Liver (tissue), 9 donors: Measurements from ENCODE around the gene CENPT. TPM values are rescaled to one million over a fixed set of nuclear protein-coding genes. Genes with fewer than 3 reads are reported as not detected.

Source experiments
- DNase-seq: peaks from one replicate; pipeline ENCODE4 v3.0.0-alpha.2; 2017; ENCODE audit warnings: low spot score
- H3K27ac ChIP-seq, 2 donors: one replicate each; pipeline ENCODE4 v1.7.0; 2013; ENCODE audit warnings: inconsistent platforms in 2 of 2, low read length in 2 of 2, control low read depth in 1 of 2, low read depth in 1 of 2, mild to moderate bottlenecking in 1 of 2
- H3K27me3 ChIP-seq, 4 donors: one replicate each; pipeline versions ENCODE4 v1.6.1 to v1.7.0; 2013; ENCODE audit warnings: low read length in 3 of 4, inconsistent platforms in 1 of 4, mild to moderate bottlenecking in 1 of 4, moderate library complexity in 1 of 4; ENCODE audit not compliant: control insufficient read depth in 4 of 4, insufficient read depth in 4 of 4
- H3K36me3 ChIP-seq, 4 donors: one replicate each; pipeline versions ENCODE4 v1.6.1 to v1.7.0; 2013; ENCODE audit warnings: low read length in 3 of 4, mild to moderate bottlenecking in 3 of 4, low read depth in 1 of 4, moderate library complexity in 1 of 4; ENCODE audit not compliant: control insufficient read depth in 4 of 4, insufficient read depth in 3 of 4
- H3K4me1 ChIP-seq, 4 donors: one replicate each; pipeline versions ENCODE4 v1.6.1 to v1.7.0; 2013; ENCODE audit warnings: low read length in 3 of 4, mild to moderate bottlenecking in 3 of 4, moderate library complexity in 1 of 4; ENCODE audit not compliant: control insufficient read depth in 4 of 4, insufficient read depth in 4 of 4
- H3K4me3 ChIP-seq, 3 donors: one replicate each; pipeline versions ENCODE4 v1.6.1 to v1.7.0; 2013; ENCODE audit warnings: low read length in 3 of 3, control low read depth in 1 of 3, low read depth in 1 of 3, mild to moderate bottlenecking in 1 of 3
- H3K9ac ChIP-seq, 2 donors: one replicate each; pipeline ENCODE4 v1.7.0; 2013; ENCODE audit warnings: low read length in 2 of 2, mild to moderate bottlenecking in 2 of 2, moderate library complexity in 2 of 2, control low read depth in 1 of 2, low read depth in 1 of 2
- H3K9me3 ChIP-seq, 4 donors: one replicate each; pipeline versions ENCODE4 v1.6.1 to v1.7.0; 2013; ENCODE audit warnings: low read length in 3 of 4; ENCODE audit not compliant: control insufficient read depth in 4 of 4
- EGR1 ChIP-seq, 2 donors: IDR thresholded peaks; 2 replicates each; pipeline ENCODE4 v1.6.1; 2016 to 2018; ENCODE audit warnings: antibody characterized with exemption in 2 of 2, low read depth in 2 of 2
- FOXA1 ChIP-seq: IDR thresholded peaks from 2 replicates; pipeline ENCODE4 v1.6.1; 2016; ENCODE audit warnings: antibody characterized with exemption
- FOXA2 ChIP-seq: IDR thresholded peaks from 2 replicates; pipeline ENCODE4 v1.6.1; 2016; ENCODE audit warnings: antibody characterized with exemption
- GABPA ChIP-seq, 2 donors: IDR thresholded peaks in 1 of 2; conservative IDR thresholded peaks in 1 of 2; 2 replicates each; pipeline ENCODE4 v1.6.1; 2016; ENCODE audit warnings: antibody characterized with exemption in 2 of 2, mild to moderate bottlenecking in 1 of 2, moderate library complexity in 1 of 2
- HNF4A ChIP-seq, 2 donors: conservative IDR thresholded peaks; 2 replicates each; pipeline ENCODE4 v1.6.1; 2016; ENCODE audit warnings: antibody characterized with exemption in 2 of 2, mild to moderate bottlenecking in 2 of 2
- HNF4G ChIP-seq: IDR thresholded peaks from 2 replicates; pipeline ENCODE4 v1.6.1; 2016; ENCODE audit warnings: antibody characterized with exemption
- JUND ChIP-seq, 2 donors: IDR thresholded peaks; 2 replicates each; pipeline ENCODE4 v1.6.1; 2016; ENCODE audit warnings: antibody characterized with exemption in 2 of 2
- NR2F2 ChIP-seq: IDR thresholded peaks from 2 replicates; pipeline ENCODE4 v1.6.1; 2016; ENCODE audit warnings: antibody characterized with exemption
- RAD21 ChIP-seq, 2 donors: IDR thresholded peaks; 2 replicates each; pipeline ENCODE4 v1.6.1; 2016; ENCODE audit warnings: antibody characterized with exemption in 2 of 2, mild to moderate bottlenecking in 2 of 2
- RXRA ChIP-seq, 2 donors: IDR thresholded peaks; 2 replicates each; pipeline ENCODE4 v1.6.1; 2017 to 2018; ENCODE audit warnings: antibody characterized with exemption in 2 of 2, mild to moderate bottlenecking in 1 of 2
- SP1 ChIP-seq: IDR thresholded peaks from 2 replicates; pipeline ENCODE4 v1.6.1; 2018; ENCODE audit warnings: antibody characterized with exemption, mild to moderate bottlenecking
- TAF1 ChIP-seq: conservative IDR thresholded peaks from 2 replicates; pipeline ENCODE4 v1.6.1; 2016; ENCODE audit warnings: antibody characterized with exemption, mild to moderate bottlenecking
- YY1 ChIP-seq: IDR thresholded peaks from 2 replicates; pipeline ENCODE4 v1.6.1; 2016; ENCODE audit warnings: antibody characterized with exemption, mild to moderate bottlenecking
- WGBS: extraction: QIAGEN DNeasy Blood & Tissue Kit; methylation state at CpG from one replicate; pipeline ENCODE4 v1.1.7; 2013; 5-methylcytosine and 5-hydroxymethylcytosine counted together
- polyA plus RNA-seq, 2 donors: library from polyadenylated mRNA; stranded (reverse) in 1 of 2; unstranded in 1 of 2; fragments of 200-250 nt in 1 of 2; fragments of >200 nt in 1 of 2; fragmentation: Nextera tagmentation in 1 of 2; extraction: Ambion mirVana in 1 of 2; gene quantifications; one replicate each; pipeline versions ENCODE4 v1.2.1 to v1.2.3, GENCODE V29; 2013 to 2015
- total RNA-seq, 2 donors: library from RNA; depleted of rRNA; stranded (reverse); fragments of >200 nt; gene quantifications; one replicate each; pipeline ENCODE4 v1.2.3, GENCODE V29; 2014
- TF ChIP-seq, protein P1 (sequence below): fragments of 150-350 bp; IDR thresholded peaks from 2 replicates; pipeline ENCODE4 v1.5.1; 2017; ENCODE audit warnings: improper control_type of control experiment, low read depth, low read length; ENCODE audit not compliant: missing input control
- TF ChIP-seq, protein P2 (sequence below): IDR thresholded peaks from 2 replicates; pipeline ENCODE4 v1.6.1; 2016; ENCODE audit warnings: antibody characterized with exemption
- TF ChIP-seq, protein P3 (sequence below): IDR thresholded peaks from 2 replicates; pipeline ENCODE4 v1.6.1; 2016; ENCODE audit warnings: antibody characterized with exemption, mild to moderate bottlenecking
- TF ChIP-seq, protein P4 (sequence below): IDR thresholded peaks from 2 replicates; pipeline ENCODE4 v1.6.1; 2016; ENCODE audit warnings: antibody characterized with exemption
- TF ChIP-seq, protein P5 (sequence below): IDR thresholded peaks from 2 replicates; pipeline ENCODE4 v1.6.1; 2016; ENCODE audit warnings: antibody characterized with exemption
- donor health status: healthy.
- donor health status: healthy.
- donor health status: healthy.
- donor health status: healthy.
- donor health status: healthy.

The CENPT gene
- total and polyA plus RNA-seq, 4 donors, result 11.4 to 26.9 (median 19.3) TPM

DNA sequence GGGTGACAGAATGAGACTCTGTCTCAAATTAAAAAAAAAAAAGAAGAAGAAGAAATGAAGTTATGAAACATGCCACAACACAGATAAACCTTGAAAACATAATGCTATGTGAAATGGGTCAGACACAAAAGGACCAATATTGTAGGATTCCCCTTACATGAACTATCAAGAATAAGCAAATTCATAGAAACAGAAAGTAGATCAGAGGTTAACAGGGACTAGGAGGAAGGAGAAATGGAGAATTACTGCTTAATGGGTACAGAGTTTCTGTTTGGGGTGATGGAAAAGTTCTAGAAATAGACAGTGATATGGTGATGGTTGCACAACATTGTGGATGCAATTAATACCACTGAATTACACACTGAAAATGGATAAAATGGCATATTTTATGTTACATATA is 57.4 kb downstream of the CENPT start:
- H3K9ac ChIP-seq, result no peak overlapping the region
- H3K36me3 ChIP-seq, result peaks cover 0 to 7% (median 1%) of the 10 kb centered on the region in 4 donors
- H3K4me1 ChIP-seq, result peaks cover 0 to 2% (median 0%) of the 10 kb centered on the region in 4 donors
- no peaks in the 10 kb centered on the region for H3K9me3 ChIP-seq
- no peak for DNase-seq
- no peak overlapping the region for H3K4me3 ChIP-seq
- peak in 1 of 2 donors; percentile 9 for TF ChIP-seq RXRA (IDR thresholded peaks at IDR 0.05)
- TF ChIP-seq, protein P1, sequence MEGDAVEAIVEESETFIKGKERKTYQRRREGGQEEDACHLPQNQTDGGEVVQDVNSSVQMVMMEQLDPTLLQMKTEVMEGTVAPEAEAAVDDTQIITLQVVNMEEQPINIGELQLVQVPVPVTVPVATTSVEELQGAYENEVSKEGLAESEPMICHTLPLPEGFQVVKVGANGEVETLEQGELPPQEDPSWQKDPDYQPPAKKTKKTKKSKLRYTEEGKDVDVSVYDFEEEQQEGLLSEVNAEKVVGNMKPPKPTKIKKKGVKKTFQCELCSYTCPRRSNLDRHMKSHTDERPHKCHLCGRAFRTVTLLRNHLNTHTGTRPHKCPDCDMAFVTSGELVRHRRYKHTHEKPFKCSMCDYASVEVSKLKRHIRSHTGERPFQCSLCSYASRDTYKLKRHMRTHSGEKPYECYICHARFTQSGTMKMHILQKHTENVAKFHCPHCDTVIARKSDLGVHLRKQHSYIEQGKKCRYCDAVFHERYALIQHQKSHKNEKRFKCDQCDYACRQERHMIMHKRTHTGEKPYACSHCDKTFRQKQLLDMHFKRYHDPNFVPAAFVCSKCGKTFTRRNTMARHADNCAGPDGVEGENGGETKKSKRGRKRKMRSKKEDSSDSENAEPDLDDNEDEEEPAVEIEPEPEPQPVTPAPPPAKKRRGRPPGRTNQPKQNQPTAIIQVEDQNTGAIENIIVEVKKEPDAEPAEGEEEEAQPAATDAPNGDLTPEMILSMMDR, result no peak
- no peak overlapping the region for H3K27ac ChIP-seq
- H3K27me3 ChIP-seq, result no peaks in the 10 kb centered on the region

DNA sequence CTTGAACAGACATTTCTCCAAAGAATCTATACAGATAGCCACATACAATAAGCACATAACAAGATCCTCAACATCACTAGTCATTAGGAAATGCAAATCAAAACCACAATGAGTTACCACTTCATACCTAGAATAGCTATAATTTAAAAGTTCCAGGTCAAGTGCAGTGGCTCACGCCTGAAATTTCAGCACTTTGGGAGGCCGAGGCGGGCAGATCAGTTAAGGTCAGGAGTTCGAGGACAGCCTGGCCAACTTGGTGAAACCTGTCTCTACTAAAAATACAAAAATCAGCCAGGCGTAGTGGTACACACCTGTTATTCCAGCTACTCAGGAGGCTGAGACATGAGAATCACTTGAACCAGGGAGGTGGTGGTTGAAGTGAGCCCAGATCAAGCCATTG is 61.0 kb downstream of the CENPT start:
- WGBS, result 92% methylated on average over 5 of the region's 5 CpGs
- Histone ChIP-seq H3K36me3 (peaks cover 0 to 5% (median 2%) of the 10 kb centered on the region in 4 donors), H3K9me3 (no peaks in the 10 kb centered on the region), H3K4me1 (peaks cover 2 to 11% (median 9%) of the 10 kb centered on the region in 4 donors), H3K27me3 (no peaks in the 10 kb centered on the region), H3K4me3 (no peak overlapping the region), H3K27ac (no peak overlapping the region), H3K9ac (no peak overlapping the region)
- no peak for DNase-seq
- TF ChIP-seq HNF4A (conservative IDR thresholded peaks at IDR 0.05) (no peak), FOXA2 (no peak), TAF1 (no peak), JUND (IDR thresholded peaks at IDR 0.05) (no peak), SP1 (no peak), EGR1 (IDR thresholded peaks at IDR 0.05; ENCODE audit: low read depth in 2 of 2) (no peak), FOXA1 (no peak), RAD21 (IDR thresholded peaks at IDR 0.05) (no peak), HNF4G (no peak), RXRA (IDR thresholded peaks at IDR 0.05) (no peak), YY1 (no peak), NR2F2 (no peak), GABPA (IDR thresholded peaks at IDR 0.05 in 1 of 2, conservative IDR thresholded peaks at IDR 0.05 in 1 of 2) (no peak)
- TF ChIP-seq, protein P2, sequence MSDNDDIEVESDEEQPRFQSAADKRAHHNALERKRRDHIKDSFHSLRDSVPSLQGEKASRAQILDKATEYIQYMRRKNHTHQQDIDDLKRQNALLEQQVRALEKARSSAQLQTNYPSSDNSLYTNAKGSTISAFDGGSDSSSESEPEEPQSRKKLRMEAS, result no peak
- TF ChIP-seq, protein P3, sequence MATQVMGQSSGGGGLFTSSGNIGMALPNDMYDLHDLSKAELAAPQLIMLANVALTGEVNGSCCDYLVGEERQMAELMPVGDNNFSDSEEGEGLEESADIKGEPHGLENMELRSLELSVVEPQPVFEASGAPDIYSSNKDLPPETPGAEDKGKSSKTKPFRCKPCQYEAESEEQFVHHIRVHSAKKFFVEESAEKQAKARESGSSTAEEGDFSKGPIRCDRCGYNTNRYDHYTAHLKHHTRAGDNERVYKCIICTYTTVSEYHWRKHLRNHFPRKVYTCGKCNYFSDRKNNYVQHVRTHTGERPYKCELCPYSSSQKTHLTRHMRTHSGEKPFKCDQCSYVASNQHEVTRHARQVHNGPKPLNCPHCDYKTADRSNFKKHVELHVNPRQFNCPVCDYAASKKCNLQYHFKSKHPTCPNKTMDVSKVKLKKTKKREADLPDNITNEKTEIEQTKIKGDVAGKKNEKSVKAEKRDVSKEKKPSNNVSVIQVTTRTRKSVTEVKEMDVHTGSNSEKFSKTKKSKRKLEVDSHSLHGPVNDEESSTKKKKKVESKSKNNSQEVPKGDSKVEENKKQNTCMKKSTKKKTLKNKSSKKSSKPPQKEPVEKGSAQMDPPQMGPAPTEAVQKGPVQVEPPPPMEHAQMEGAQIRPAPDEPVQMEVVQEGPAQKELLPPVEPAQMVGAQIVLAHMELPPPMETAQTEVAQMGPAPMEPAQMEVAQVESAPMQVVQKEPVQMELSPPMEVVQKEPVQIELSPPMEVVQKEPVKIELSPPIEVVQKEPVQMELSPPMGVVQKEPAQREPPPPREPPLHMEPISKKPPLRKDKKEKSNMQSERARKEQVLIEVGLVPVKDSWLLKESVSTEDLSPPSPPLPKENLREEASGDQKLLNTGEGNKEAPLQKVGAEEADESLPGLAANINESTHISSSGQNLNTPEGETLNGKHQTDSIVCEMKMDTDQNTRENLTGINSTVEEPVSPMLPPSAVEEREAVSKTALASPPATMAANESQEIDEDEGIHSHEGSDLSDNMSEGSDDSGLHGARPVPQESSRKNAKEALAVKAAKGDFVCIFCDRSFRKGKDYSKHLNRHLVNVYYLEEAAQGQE, result no peak
- TF ChIP-seq, protein P4, sequence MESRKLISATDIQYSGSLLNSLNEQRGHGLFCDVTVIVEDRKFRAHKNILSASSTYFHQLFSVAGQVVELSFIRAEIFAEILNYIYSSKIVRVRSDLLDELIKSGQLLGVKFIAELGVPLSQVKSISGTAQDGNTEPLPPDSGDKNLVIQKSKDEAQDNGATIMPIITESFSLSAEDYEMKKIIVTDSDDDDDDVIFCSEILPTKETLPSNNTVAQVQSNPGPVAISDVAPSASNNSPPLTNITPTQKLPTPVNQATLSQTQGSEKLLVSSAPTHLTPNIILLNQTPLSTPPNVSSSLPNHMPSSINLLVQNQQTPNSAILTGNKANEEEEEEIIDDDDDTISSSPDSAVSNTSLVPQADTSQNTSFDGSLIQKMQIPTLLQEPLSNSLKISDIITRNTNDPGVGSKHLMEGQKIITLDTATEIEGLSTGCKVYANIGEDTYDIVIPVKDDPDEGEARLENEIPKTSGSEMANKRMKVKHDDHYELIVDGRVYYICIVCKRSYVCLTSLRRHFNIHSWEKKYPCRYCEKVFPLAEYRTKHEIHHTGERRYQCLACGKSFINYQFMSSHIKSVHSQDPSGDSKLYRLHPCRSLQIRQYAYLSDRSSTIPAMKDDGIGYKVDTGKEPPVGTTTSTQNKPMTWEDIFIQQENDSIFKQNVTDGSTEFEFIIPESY, result no peak
- TF ChIP-seq, protein P5, sequence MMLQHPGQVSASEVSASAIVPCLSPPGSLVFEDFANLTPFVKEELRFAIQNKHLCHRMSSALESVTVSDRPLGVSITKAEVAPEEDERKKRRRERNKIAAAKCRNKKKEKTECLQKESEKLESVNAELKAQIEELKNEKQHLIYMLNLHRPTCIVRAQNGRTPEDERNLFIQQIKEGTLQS, result no peak
- TF ChIP-seq, protein P1, result no peak
